Measurements from ENCODE around the gene VOPP1. TPM values are rescaled to one million over a fixed set of nuclear protein-coding genes. Genes with fewer than 3 reads are reported as not detected.
"Not testable (repeated sequence)": the region's sequence is repeated elsewhere in the genome, so short reads cannot be mapped to it uniquely, and the experiment has no call there.

Gene VOPP1
- total RNA-seq (100 to 1,000 TPM; 130 to 168 (median 148) TPM), polyA plus RNA-seq (100 to 1,000 TPM in 1 of 3 donors, 10 to 100 TPM in 2; 60.3 to 101 (median 65.3) TPM)
- long read RNA-seq, donor 1, transcript VOPP1-201 (5 exons, 2,962 nt), result major isoform, 21 of 21 reads
- long read RNA-seq, donor 1, partial matches to known transcripts, result 0 of 21 reads
- long read RNA-seq, donor 1, other reads (novel, unspliced or antisense), result 0 of 21 reads
- long read RNA-seq, donor 2, transcript VOPP1-201 (5 exons, 2,962 nt), result major isoform, 19 of 22 reads
- long read RNA-seq, donor 2, partial matches to known transcripts, result 0 of 22 reads
- long read RNA-seq, donor 2, other reads (novel, unspliced or antisense), result 0 of 22 reads

GRCh38 chr7:55572378-55573233 is at the start of gene VOPP1:
TSS of gene VOPP1 (minus strand) at chr7:55572502. CDS start at chr7:55572324, 178 bp downstream.
- 1 to 2% (median 1%) methylated on average over 16 to 76 of the region's 77 CpGs for WGBS, 5 donors
- intact Hi-C loops (cut with DNase I; ENCODE audit: low total_unique reads), result no loop called here

DNA sequence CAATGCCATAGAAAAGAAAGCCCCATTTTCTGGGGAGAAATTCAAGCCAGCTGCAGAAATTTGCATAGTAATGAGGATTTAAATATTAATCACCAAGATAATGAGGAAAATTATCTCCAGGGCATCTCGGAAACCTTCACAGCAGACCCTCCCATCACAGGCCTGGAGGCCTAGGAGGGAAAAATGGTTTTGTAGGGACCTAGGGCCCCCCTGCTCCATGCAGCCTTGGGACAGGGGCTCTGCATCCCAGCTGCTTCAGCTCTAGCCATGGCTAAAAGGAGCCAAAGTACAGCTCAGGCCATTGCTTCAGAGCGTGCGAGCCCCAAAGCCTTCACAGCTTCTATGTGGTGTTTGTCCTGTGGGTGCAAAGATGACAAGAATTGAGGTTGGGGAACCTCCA is 46.6 kb upstream of the VOPP1 start:
- intact Hi-C loops (cut with DNase I; ENCODE audit: low total_unique reads), result no loop called here

More at GRCh38 chr7:55572378-55573233, at the start of gene VOPP1:
- Histone ChIP-seq H3K9me3 (no peaks in the 10 kb centered on the region), H3K4me1 (peaks cover 49 to 62% (median 57%) of the 10 kb centered on the region in 6 donors), H3K36me3 (no peaks in the 10 kb centered on the region), H3K4me3 (peak within 1 kb of the TSS; percentile 83 to 99 (median 98)), H3K27ac (peak within 1 kb of the TSS; percentile 77 to 97 (median 92)), H3K27me3 (replicated peaks in 1 of 7) (no peaks in the 10 kb centered on the region)
- peak; percentile 94 for DNase-seq
- TF ChIP-seq POLR2AphosphoS5 (IDR thresholded peaks at IDR 0.05) (peak; percentile 62 to 79 (median 69)), POLR2A (IDR thresholded peaks at IDR 0.05) (no peak)

DNA sequence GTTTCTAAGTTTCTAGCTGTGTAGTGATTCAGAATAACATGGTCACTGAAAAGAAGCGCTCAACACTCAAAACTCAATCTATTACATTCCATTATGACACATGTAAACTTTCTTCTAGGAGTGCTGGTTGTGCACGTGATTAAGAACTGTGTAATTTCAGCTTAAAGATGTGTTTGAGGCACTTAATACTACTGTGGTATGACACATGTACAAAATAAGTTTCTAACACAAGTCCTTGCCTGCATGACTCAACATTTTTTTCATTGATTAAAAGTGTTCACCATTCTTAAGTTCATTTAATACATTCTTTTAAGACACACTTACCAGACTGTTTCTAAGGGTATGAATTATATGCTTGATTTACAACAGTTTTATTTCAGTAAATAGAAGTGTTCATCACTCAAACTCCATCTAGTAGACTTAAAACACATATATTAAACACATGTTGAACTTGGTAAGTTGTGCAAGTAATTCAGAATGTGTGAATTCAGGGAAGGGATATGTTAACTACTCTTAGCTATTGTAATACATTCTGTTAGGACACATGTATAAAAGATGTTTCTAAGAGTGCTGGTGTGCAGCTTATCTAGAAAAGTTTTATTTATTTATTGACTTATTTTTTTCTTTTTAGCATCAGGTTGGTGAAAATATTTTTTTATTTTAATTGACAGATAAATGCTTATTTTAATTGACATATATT is 42.2 kb upstream of the VOPP1 start:
- DNase-seq; intact Hi-C loops (cut with DNase I; ENCODE audit: low total_unique reads); H3K4me3 ChIP-seq; H3K4me1 ChIP-seq; H3K27ac ChIP-seq; H3K36me3 ChIP-seq; H3K27me3 ChIP-seq (replicated peaks in 1 of 7): not testable (repeated sequence)
- WGBS, 5 donors, result 72 to 79% (median 77%) methylated on average over 2 of the region's 2 CpGs
- peaks cover 0 to 21% (median 15%) of the 10 kb centered on the region in 8 donors for H3K9me3 ChIP-seq

More for the DNA sequence above, 46.6 kb upstream of the VOPP1 start:
- no peaks in the 10 kb centered on the region for H3K4me1 ChIP-seq
- no peaks in the 10 kb centered on the region for H3K36me3 ChIP-seq
- TF ChIP-seq POLR2AphosphoS5 (IDR thresholded peaks at IDR 0.05) (no peak), POLR2A (IDR thresholded peaks at IDR 0.05) (no peak), CTCF (IDR thresholded peaks at IDR 0.05 in 8 of 11, conservative IDR thresholded peaks at IDR 0.05 in 3 of 11) (no peak)
- no peak overlapping the region for H3K27ac ChIP-seq
- no peaks in the 10 kb centered on the region for H3K27me3 ChIP-seq (replicated peaks in 1 of 7)
- no peak for DNase-seq
- no peak overlapping the region for H3K4me3 ChIP-seq
- WGBS, 5 donors, result 76 to 97% (median 92%) methylated on average over 1 to 3 of the region's 3 CpGs
- H3K9me3 ChIP-seq, result peaks cover 0 to 22% (median 15%) of the 10 kb centered on the region in 8 donors

GRCh38 chr7:55609726-55610125 is 37.4 kb upstream of the VOPP1 start:
- H3K4me3 ChIP-seq; H3K27me3 ChIP-seq (replicated peaks in 1 of 7); H3K4me1 ChIP-seq; intact Hi-C loops (cut with DNase I; ENCODE audit: low total_unique reads); H3K27ac ChIP-seq; DNase-seq; H3K36me3 ChIP-seq: not testable (repeated sequence)
- WGBS, 5 donors, result 56 to 69% (median 67%) methylated on average over 1 of the region's 1 CpG
- peaks cover 0 to 16% (median 10%) of the 10 kb centered on the region in 8 donors for H3K9me3 ChIP-seq

- peaks cover 0 to 16% (median 10%) of the 10 kb centered on the region in 8 donors for H3K9me3 ChIP-seq
Observed at GRCh38 chr7:55605661-55606060, 33.4 kb upstream of the VOPP1 start.

More at GRCh38 chr7:55605661-55606060, 33.4 kb upstream of the VOPP1 start:
- intact Hi-C loops (cut with DNase I; ENCODE audit: low total_unique reads); H3K36me3 ChIP-seq; H3K4me1 ChIP-seq; H3K4me3 ChIP-seq; DNase-seq; H3K27me3 ChIP-seq (replicated peaks in 1 of 7); H3K27ac ChIP-seq: not testable (repeated sequence)

Measured in spleen (tissue), 13 donors.